Smooth muscle cell (in vitro differentiated cells): Measurements from ENCODE around the gene MORC1. TPM values are rescaled to one million over a fixed set of nuclear protein-coding genes. Genes with fewer than 3 reads are reported as not detected.

Source experiments
- polyA plus RNA-seq: library from polyadenylated mRNA; unstranded; fragments of >200 nt; fragmentation: Nextera tagmentation; extraction: Ambion mirVana; gene quantifications from 2 replicates; pipeline ENCODE4 v1.2.1, GENCODE V29; 2016
- small RNA-seq: library from RNA; depleted of rRNA; stranded (forward); fragments of <200 nt; gene quantifications from one replicate; pipeline ENCODE3, GENCODE V24; 2014
- total RNA-seq: library from RNA; depleted of rRNA; stranded (reverse); fragments of >200 nt; gene quantifications from 2 replicates; pipeline ENCODE4 v1.2.3, GENCODE V29; 2014

MORC1 gene
- total and polyA plus RNA-seq, 2 experiments from 2014 or later: not detected

Small RNA genes within 50 kb of the gene (small RNA-seq; reads per million reads assigned to genes)
- gene RF00012: not detected

Other genes starting within 250 kb of the MORC1 start
- gene GUCA1C, start 164.3 kb downstream of the MORC1 start, total RNA-seq: not detected in 2 replicates
- not detected in 2 replicates for gene GUCA1C, start 164.3 kb downstream of the MORC1 start, polyA plus RNA-seq
- not detected in 2 replicates for gene C3orf85, start 18.6 kb upstream of the MORC1 start, total RNA-seq
- not detected in 2 replicates for gene C3orf85, start 18.6 kb upstream of the MORC1 start, polyA plus RNA-seq
- 0.27 TPM in 2 replicates for gene DPPA2, start 198.4 kb upstream of the MORC1 start, total RNA-seq
- gene DPPA2, start 198.4 kb upstream of the MORC1 start, polyA plus RNA-seq: 1.0 and 1.2 TPM in 2 replicates
- 38.5 and 43.1 TPM in 2 replicates for gene DPPA4, start 219.4 kb upstream of the MORC1 start, total RNA-seq
- gene DPPA4, start 219.4 kb upstream of the MORC1 start, polyA plus RNA-seq: 19.5 and 21.0 TPM in 2 replicates